ENCODE measurements around the gene UGGT1. TPM values are rescaled to one million over a fixed set of nuclear protein-coding genes. Genes with fewer than 3 reads are reported as not detected.
"Not testable (repeated sequence)": the region's sequence is repeated elsewhere in the genome, so short reads cannot be mapped to it uniquely, and the experiment has no call there.

UGGT1 gene
- total RNA-seq, 1 donor from 2014 or later = 58.7 TPM

DNA sequence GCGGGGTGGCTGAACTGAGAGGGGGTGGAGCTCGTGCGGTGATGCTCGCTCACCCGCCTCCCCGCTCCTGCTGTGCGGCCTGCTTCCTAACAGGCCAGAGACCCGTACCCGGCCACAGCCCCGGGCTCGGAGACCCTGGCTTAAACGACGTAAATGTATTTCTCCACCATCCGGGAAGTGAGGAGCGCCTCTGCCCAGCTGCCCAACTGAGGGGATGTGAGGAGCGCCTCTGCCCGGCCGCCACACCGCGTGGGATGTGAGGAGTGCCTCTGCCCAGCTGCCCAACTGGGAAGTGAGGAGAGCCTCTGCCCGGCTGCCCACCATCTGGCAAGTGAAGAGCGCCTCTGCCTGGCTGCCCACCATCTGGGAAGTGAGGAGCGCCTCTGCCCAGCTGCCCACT lies 117.0 kb downstream of the UGGT1 start:
- DNase-seq (ENCODE audit: low read depth, low spot score) = no peak
- H3K4me1 Mint-ChIP-seq = no peaks in the 10 kb centered on the region
- no peak overlapping the region for H3K27ac Mint-ChIP-seq (ENCODE audit: unreplicated experiment)
- H3K4me3 Mint-ChIP-seq = no peak overlapping the region
- H3K36me3 Mint-ChIP-seq (ENCODE audit: low read depth) = peaks cover 2% of the 10 kb centered on the region
- no peaks in the 10 kb centered on the region for H3K27me3 Mint-ChIP-seq (ENCODE audit: low read depth)
- peaks cover 8% of the 10 kb centered on the region for H3K9me3 Mint-ChIP-seq
- TF ChIP-seq, protein P1, sequence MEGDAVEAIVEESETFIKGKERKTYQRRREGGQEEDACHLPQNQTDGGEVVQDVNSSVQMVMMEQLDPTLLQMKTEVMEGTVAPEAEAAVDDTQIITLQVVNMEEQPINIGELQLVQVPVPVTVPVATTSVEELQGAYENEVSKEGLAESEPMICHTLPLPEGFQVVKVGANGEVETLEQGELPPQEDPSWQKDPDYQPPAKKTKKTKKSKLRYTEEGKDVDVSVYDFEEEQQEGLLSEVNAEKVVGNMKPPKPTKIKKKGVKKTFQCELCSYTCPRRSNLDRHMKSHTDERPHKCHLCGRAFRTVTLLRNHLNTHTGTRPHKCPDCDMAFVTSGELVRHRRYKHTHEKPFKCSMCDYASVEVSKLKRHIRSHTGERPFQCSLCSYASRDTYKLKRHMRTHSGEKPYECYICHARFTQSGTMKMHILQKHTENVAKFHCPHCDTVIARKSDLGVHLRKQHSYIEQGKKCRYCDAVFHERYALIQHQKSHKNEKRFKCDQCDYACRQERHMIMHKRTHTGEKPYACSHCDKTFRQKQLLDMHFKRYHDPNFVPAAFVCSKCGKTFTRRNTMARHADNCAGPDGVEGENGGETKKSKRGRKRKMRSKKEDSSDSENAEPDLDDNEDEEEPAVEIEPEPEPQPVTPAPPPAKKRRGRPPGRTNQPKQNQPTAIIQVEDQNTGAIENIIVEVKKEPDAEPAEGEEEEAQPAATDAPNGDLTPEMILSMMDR (conservative IDR thresholded peaks at IDR 0.05) = no peak

DNA sequence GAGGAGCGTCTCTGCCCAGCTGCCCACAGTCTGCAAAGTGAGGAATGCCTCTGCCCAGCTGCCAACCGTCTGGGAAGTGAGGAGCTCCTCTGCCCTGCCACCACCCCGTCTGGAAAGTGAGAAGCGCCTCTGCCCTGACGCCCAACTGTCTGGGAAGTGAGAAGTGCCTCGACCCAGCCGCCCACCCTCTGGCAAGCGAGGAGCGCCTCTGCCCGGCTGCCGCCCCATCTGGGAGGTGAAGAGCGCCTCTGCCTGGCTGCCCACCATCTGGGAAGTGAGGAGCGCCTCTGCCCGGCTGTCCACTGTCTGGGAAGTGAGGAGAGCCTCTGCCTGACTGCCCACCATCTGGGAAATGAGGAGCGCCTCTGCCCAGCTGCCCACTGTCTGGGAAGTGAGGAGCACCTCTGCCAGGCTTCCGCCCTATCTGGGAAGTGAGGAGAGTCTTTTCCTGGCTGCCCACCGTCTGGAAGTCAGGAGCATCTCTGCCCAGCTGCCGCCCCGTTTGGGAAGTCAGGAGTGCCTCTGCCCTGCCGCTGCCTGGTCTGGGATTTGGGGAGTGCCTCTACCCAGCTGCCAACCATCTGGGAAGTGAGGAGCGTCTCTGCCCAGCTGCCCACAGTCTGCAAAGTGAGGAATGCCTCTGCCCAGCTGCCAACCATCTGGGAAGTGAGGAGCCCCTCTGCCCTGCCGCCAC lies 117.8 kb downstream of the UGGT1 start:
- H3K27me3 Mint-ChIP-seq (ENCODE audit: low read depth); H3K36me3 Mint-ChIP-seq (ENCODE audit: low read depth); H3K4me3 Mint-ChIP-seq; H3K27ac Mint-ChIP-seq (ENCODE audit: unreplicated experiment); DNase-seq (ENCODE audit: low read depth, low spot score); H3K4me1 Mint-ChIP-seq; H3K9me3 Mint-ChIP-seq: not testable (repeated sequence)

DNA sequence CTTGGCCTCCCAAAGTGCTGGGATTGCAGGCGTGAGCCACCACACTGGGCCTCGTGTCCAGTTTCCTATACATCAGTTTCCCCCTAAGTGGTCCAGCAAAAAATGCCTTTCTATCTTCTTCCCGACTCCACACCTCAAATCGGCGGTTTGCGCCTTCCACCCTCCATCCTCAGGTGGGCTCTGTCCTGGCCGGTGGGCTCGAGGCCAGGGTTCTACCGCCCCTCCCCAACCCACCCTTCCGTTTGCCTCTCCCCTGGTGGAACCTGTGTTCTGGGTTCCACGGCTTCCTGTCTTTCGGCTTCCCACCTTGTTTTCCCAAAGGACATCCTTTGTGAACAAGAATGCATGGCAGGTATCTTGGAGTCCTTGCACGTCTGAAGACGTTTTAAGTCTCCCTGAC lies 123.3 kb downstream of the UGGT1 start:
- Mint-ChIP-seq H3K27ac (ENCODE audit: unreplicated experiment) (no peak overlapping the region), H3K27me3 (ENCODE audit: low read depth) (no peaks in the 10 kb centered on the region), H3K9me3 (peaks cover 4% of the 10 kb centered on the region), H3K4me1 (no peaks in the 10 kb centered on the region), H3K36me3 (ENCODE audit: low read depth) (no peaks in the 10 kb centered on the region), H3K4me3 (no peak overlapping the region)
- TF ChIP-seq, protein P1 (conservative IDR thresholded peaks at IDR 0.05) = no peak
- no peak for DNase-seq (ENCODE audit: low read depth, low spot score)

DNA sequence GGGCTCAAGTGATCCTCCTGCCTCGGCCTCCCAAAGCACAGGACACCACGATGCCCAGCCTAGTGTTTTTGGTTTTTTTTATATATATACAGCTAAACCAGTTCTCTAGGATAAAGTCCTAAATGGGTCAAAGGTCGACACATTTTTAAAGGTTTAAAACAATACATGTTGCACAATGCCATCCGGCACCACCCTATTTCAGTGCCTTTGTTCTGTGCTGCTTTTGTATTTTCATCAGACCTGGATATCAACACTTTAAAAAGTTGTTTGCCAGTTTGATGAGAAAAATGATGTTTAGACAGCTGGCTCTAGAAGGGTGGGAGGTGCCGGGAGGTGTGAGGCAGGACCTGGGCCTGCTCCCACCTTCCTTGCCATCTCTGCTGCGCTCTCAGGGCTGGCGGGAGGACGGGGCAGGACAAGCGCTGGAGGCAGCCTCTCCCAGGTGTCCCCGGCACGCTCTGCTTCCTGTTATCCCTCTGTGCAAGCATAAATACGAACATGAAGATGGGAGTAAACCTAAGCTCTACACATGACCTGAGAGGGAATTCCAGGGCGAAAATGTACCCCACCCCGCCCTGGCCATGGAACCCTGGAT lies 124.0 kb downstream of the UGGT1 start:
- Mint-ChIP-seq H3K27ac (ENCODE audit: unreplicated experiment) (no peak overlapping the region), H3K27me3 (ENCODE audit: low read depth) (no peaks in the 10 kb centered on the region), H3K9me3 (peaks cover 4% of the 10 kb centered on the region), H3K4me3 (no peak overlapping the region), H3K4me1 (no peaks in the 10 kb centered on the region), H3K36me3 (ENCODE audit: low read depth) (no peaks in the 10 kb centered on the region)
- TF ChIP-seq, protein P1 (conservative IDR thresholded peaks at IDR 0.05) = no peak
- no peak for DNase-seq (ENCODE audit: low read depth, low spot score)

DNA sequence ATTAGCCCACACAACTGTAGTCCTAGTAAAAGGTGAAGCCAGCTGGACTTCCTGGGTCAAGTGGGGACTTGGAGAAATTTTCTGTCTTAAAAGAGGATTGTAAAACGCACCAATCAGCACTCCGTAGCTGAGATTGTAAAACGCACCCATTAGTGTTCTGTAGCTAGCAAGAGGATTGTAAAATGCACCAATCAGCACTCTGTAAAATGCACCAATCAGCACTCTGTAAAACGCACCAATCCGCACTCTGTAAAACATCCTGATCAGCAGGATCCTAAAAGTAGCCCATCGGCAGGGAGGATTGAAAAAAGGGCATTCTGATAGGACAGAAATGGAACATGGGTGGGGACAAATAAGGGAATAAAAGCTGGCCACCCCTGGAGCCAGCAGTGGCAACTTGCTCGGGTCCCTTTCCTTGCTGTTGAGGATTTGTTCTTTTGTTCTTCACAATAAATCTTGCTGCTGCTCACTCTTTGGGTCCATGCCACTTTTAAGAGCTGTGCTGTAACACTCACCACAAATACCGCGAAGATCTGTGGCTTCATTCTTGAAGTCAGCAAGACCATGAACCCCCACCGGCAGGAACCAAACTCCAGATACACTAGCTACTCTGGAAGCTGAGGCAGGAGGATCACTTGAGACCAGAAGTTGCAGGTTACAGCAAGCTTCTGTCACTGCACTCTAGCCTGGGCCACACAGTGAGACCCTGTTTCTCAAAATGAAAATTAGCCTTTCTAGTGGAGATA lies 125.1 kb downstream of the UGGT1 start:
- no peaks in the 10 kb centered on the region for H3K4me1 Mint-ChIP-seq
- no peak overlapping the region for H3K27ac Mint-ChIP-seq (ENCODE audit: unreplicated experiment)
- peaks cover 4% of the 10 kb centered on the region for H3K9me3 Mint-ChIP-seq

More for the DNA sequence above, 125.1 kb downstream of the UGGT1 start:
- TF ChIP-seq, protein P1 (conservative IDR thresholded peaks at IDR 0.05) = no peak
- H3K4me3 Mint-ChIP-seq = no peak overlapping the region
- DNase-seq (ENCODE audit: low read depth, low spot score) = no peak
- no peaks in the 10 kb centered on the region for H3K27me3 Mint-ChIP-seq (ENCODE audit: low read depth)
- H3K36me3 Mint-ChIP-seq (ENCODE audit: low read depth) = no peaks in the 10 kb centered on the region

Data from neural crest cell (in vitro differentiated cells).